Endodermal cell (in vitro differentiated cells): ENCODE results near the gene TRIM62. TPM values are rescaled to one million over a fixed set of nuclear protein-coding genes. Genes with fewer than 3 reads are reported as not detected.
A peak's percentile ranks its signal among the peaks of the same experiment; 100 is the strongest.

Source experiments
- DNase-seq: peaks from one replicate; pipeline ENCODE4 v3.0.0-alpha.2; 2017
- H3K27ac ChIP-seq: 2 replicates; pipeline ENCODE4 v1.5.1; 2013; ENCODE audit warnings: mild to moderate bottlenecking, low read depth, low read length, moderate library complexity
- H3K27me3 ChIP-seq: 2 replicates; pipeline ENCODE4 v1.6.1; 2013; ENCODE audit warnings: mild to moderate bottlenecking, low read length, moderate library complexity; ENCODE audit not compliant: insufficient read depth, control insufficient read depth, poor library complexity, severe bottlenecking
- H3K36me3 ChIP-seq: 2 replicates; pipeline ENCODE4 v1.7.0; 2013; ENCODE audit warnings: mild to moderate bottlenecking, low read length, moderate library complexity; ENCODE audit not compliant: control insufficient read depth, insufficient read depth
- H3K4me1 ChIP-seq: one replicate; pipeline ENCODE4 v1.7.0; 2013; ENCODE audit warnings: low read length; ENCODE audit not compliant: control insufficient read depth, insufficient read depth
- H3K4me3 ChIP-seq: 2 replicates; pipeline ENCODE4 v1.5.1; 2013; ENCODE audit warnings: mild to moderate bottlenecking, low read length, moderate library complexity
- H3K9ac ChIP-seq: 2 replicates; pipeline ENCODE4 v1.6.1; 2013; ENCODE audit warnings: mild to moderate bottlenecking, low read length, moderate library complexity; ENCODE audit not compliant: poor library complexity, severe bottlenecking; ENCODE audit errors: extremely low read depth
- H3K9me3 ChIP-seq: 2 replicates; pipeline ENCODE4 v1.6.1; 2013; ENCODE audit warnings: mild to moderate bottlenecking, low read length, moderate library complexity; ENCODE audit not compliant: control insufficient read depth
- H3K27ac Mint-ChIP-seq: 2 replicates; pipeline ENCODE4 v1.8.0; 2020; ENCODE audit warnings: mixed read lengths
- H3K27me3 Mint-ChIP-seq: 2 replicates; pipeline ENCODE4 v1.8.0; 2021; ENCODE audit warnings: mild to moderate bottlenecking, mixed read lengths; ENCODE audit not compliant: insufficient read depth
- H3K36me3 Mint-ChIP-seq: 2 replicates; pipeline ENCODE4 v1.8.0; 2020; ENCODE audit warnings: low read depth, mixed read lengths
- H3K4me1 Mint-ChIP-seq: 2 replicates; pipeline ENCODE4 v1.8.0; 2020; ENCODE audit warnings: mixed read lengths
- H3K4me3 Mint-ChIP-seq: 2 replicates; pipeline ENCODE4 v1.8.0; 2020; ENCODE audit warnings: mild to moderate bottlenecking, moderate library complexity, mixed read lengths
- H3K9me3 Mint-ChIP-seq: 2 replicates; pipeline ENCODE4 v1.8.0; 2020; ENCODE audit warnings: mild to moderate bottlenecking, mixed read lengths
- WGBS, 2 experiments: methylation state at CpG; one replicate each; pipeline versions ENCODE4 v1.1.5 to v1.1.7; 2013; ENCODE audit warnings: missing lambda C conversion rate in 2 of 2, mixed read lengths in 1 of 2; ENCODE audit not compliant: insufficient coverage in 1 of 2, insufficient read length in 1 of 2; 5-methylcytosine and 5-hydroxymethylcytosine counted together
- total RNA-seq, 2 donors: library from RNA; stranded (reverse); fragmentation: NEBNext Ultra II Directional in 1 of 2; extraction: Animal tissue kit (Norgen Biotek cat#: 25700) in 1 of 2; gene quantifications; 2 replicates in 1 of 2; 3 replicates in 1 of 2; pipeline ENCODE4 v1.2.1, GENCODE V29; 2021
- TF ChIP-seq, protein P1 (sequence below): fragments of 200-600 bp; sonication (generic); conservative IDR thresholded peaks from 2 replicates; pipeline ENCODE4 v1.5.0; 2021; ENCODE audit warnings: antibody characterized with exemption, mild to moderate bottlenecking

TRIM62 gene
- total RNA-seq, 2 donors from 2014 or later: 5.1 to 6.0 TPM

DNA sequence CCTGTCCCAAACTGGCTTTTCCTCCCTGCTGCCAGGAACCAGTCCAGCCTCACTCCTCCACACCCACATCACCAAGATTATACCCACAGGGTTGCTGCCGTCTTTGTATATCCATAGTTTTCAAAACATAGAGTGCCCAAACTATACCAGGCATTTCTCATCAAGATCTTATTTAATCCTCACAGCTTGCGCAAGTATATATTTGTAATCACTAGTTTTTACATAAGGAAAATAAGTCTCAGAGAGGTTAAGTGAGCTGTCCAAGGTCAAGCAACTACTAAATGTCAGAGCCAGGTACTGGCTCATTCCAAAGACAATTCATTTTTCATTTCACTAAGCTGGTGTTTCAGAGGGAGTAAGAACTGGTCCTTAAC, 39.5 kb upstream of the TRIM62 start:
- 80 to 81% methylated on average over 1 to 2 of the region's 2 CpGs for WGBS, 2 experiments
- Mint-ChIP-seq H3K36me3 (no peaks in the 10 kb centered on the region), H3K9me3 (peaks cover 18% of the 10 kb centered on the region), H3K4me3 (no peak overlapping the region), H3K27me3 (peaks cover 9% of the 10 kb centered on the region), H3K27ac (no peak overlapping the region), H3K4me1 (peaks cover 8% of the 10 kb centered on the region)
- peaks cover 14% of the 10 kb centered on the region for H3K9me3 ChIP-seq
- H3K27me3 ChIP-seq: no peaks in the 10 kb centered on the region
- no peak overlapping the region for H3K27ac ChIP-seq
- H3K36me3 ChIP-seq: no peaks in the 10 kb centered on the region
- no peaks in the 10 kb centered on the region for H3K4me1 ChIP-seq
- H3K9ac ChIP-seq: no peak overlapping the region
- no peak for DNase-seq
- H3K4me3 ChIP-seq: no peak overlapping the region
- TF ChIP-seq, protein P1, sequence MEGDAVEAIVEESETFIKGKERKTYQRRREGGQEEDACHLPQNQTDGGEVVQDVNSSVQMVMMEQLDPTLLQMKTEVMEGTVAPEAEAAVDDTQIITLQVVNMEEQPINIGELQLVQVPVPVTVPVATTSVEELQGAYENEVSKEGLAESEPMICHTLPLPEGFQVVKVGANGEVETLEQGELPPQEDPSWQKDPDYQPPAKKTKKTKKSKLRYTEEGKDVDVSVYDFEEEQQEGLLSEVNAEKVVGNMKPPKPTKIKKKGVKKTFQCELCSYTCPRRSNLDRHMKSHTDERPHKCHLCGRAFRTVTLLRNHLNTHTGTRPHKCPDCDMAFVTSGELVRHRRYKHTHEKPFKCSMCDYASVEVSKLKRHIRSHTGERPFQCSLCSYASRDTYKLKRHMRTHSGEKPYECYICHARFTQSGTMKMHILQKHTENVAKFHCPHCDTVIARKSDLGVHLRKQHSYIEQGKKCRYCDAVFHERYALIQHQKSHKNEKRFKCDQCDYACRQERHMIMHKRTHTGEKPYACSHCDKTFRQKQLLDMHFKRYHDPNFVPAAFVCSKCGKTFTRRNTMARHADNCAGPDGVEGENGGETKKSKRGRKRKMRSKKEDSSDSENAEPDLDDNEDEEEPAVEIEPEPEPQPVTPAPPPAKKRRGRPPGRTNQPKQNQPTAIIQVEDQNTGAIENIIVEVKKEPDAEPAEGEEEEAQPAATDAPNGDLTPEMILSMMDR: no peak

DNA sequence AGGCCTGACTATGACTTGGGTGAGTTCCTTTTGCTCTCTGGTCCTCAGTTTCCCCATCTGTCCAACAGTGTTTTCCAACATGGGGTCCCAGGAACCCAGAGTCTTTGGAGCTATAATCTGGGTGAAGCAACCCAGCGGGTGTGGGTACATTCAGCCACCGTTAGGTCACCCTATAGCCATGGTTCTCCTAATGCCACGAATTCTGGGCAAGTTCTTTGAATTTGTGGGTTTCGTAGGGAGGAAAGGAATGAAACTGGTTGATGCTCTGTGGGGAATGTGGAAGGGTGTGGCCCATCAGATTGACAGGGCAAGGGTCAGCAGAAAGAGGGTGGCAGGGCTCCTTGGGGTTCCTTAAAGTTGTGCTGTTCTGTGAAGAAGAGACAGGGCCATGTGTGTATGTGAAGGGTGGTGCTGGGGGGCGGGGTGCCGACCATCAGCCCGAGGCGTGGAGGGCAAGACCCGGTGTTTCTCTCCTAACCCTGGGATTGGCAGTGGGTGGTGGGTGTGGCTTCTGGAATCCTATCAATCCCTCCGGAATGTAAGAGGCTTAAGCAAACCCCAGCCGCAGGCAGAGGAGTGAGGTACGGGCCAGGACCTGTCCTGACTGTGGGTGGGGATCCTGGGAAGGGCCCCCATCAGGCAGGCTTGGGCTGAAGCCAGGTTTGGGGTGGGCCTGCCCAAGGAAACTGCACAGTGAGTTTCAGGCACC, 39.0 kb upstream of the TRIM62 start:
- DNase-seq: peak; percentile 75
- Histone ChIP-seq H3K4me3 (no peak overlapping the region), H3K9me3 (peaks cover 14% of the 10 kb centered on the region), H3K36me3 (no peaks in the 10 kb centered on the region), H3K27ac (no peak overlapping the region), H3K4me1 (no peaks in the 10 kb centered on the region), H3K27me3 (no peaks in the 10 kb centered on the region), H3K9ac (no peak overlapping the region)
- H3K27me3 Mint-ChIP-seq: peaks cover 9% of the 10 kb centered on the region
- H3K4me1 Mint-ChIP-seq: peaks cover 8% of the 10 kb centered on the region
- H3K4me3 Mint-ChIP-seq: no peak overlapping the region
- 66 to 88% methylated on average over 4 to 12 of the region's 12 CpGs for WGBS, 2 experiments
- H3K36me3 Mint-ChIP-seq: no peaks in the 10 kb centered on the region
- peaks cover 18% of the 10 kb centered on the region for H3K9me3 Mint-ChIP-seq
- H3K27ac Mint-ChIP-seq: peak overlapping the region; percentile 31
- TF ChIP-seq, protein P1: no peak

DNA sequence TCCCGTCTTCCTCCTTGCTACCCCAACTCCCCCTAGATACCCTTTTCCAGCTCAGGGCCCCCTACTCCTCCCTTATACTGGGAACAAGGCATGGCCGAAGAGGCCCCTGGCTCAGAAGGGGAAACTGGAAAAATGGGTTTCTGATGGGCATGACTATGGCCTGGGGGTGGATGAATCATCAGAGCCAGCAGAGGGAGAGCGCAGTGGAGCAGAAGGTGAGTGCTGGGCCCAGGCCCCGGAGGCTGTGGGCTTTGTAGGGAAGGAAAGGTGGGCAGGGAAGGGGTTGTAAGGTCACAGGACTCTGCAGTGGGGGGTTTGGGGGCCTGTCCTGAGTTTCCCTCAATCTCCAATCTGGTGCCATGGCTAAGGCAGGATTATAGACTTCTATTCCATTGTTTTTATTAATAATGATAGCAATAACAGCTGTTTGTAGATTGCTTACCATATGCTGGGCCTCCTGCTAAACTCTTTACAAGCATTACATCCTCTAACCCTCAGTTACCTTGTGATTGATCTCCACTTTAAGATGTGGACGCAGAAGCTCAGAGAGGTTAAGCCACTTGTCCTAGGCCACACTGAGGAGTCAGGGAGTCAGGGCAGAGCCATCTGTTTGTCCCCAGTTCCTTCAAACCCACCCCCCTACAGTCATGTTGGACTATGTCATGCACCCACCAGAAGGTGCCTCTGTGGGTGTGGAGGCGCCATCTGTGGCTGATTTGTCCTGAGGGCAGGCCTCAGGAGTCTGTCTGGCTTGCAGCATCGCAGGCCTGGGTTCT, 38.2 kb upstream of the TRIM62 start:
- Mint-ChIP-seq H3K27me3 (peaks cover 9% of the 10 kb centered on the region), H3K27ac (peak overlapping the region; percentile 10)
- WGBS, 2 experiments: 86 to 93% methylated on average over 4 to 7 of the region's 7 CpGs

More for the DNA sequence above, 38.2 kb upstream of the TRIM62 start:
- H3K4me3 Mint-ChIP-seq: no peak overlapping the region
- H3K4me1 ChIP-seq: no peaks in the 10 kb centered on the region
- peak; percentile 59 for DNase-seq
- peaks cover 18% of the 10 kb centered on the region for H3K9me3 Mint-ChIP-seq
- H3K4me3 ChIP-seq: no peak overlapping the region
- H3K27me3 ChIP-seq: no peaks in the 10 kb centered on the region
- H3K9me3 ChIP-seq: peaks cover 14% of the 10 kb centered on the region
- H3K36me3 ChIP-seq: no peaks in the 10 kb centered on the region
- H3K36me3 Mint-ChIP-seq: no peaks in the 10 kb centered on the region
- H3K27ac ChIP-seq: no peak overlapping the region
- TF ChIP-seq, protein P1: peak; percentile 32
- peaks cover 8% of the 10 kb centered on the region for H3K4me1 Mint-ChIP-seq
- no peak overlapping the region for H3K9ac ChIP-seq
